Left ventricle myocardium inferior (tissue), 1 donor: ENCODE data around the gene SDC3. TPM values are rescaled to one million over a fixed set of nuclear protein-coding genes. Genes with fewer than 3 reads are reported as not detected.

Experiments used
- DNase-seq: peaks from one replicate; pipeline ENCODE4 v3.0.0-alpha.2; 2020
- H3K27ac ChIP-seq: fragments of 200-600 bp; replicated peaks from 2 replicates; pipeline ENCODE4 v1.8.0; 2021
- H3K27me3 ChIP-seq: fragments of 200-600 bp; 2 replicates; pipeline ENCODE4 v1.8.0; 2021; ENCODE audit warnings: low read depth
- H3K36me3 ChIP-seq: fragments of 200-600 bp; 2 replicates; pipeline ENCODE4 v1.8.0; 2021
- H3K4me1 ChIP-seq: fragments of 200-600 bp; 2 replicates; pipeline ENCODE4 v1.8.0; 2021
- H3K4me3 ChIP-seq: fragments of 200-600 bp; 2 replicates; pipeline ENCODE4 v1.8.0; 2021; ENCODE audit warnings: mild to moderate bottlenecking, moderate library complexity
- H3K9me3 ChIP-seq: fragments of 200-600 bp; replicated peaks from 2 replicates; pipeline ENCODE4 v1.8.0; 2021
- intact Hi-C: fragments of 100-400 bp; cut with micrococcal nuclease; formaldehyde crosslinking; loops from one replicate; pipeline ENCODE4 v1.11.0; 2022
- total RNA-seq: library from RNA; stranded (reverse); fragmentation: NEBNext Ultra II Directional; extraction: Animal tissue kit (Norgen Biotek cat#: 25700); gene quantifications from one replicate; pipeline ENCODE4 v1.2.1, GENCODE V29; 2021
- TF ChIP-seq, protein P1 (sequence below): fragments of 200-600 bp; IDR thresholded peaks from 2 replicates; pipeline ENCODE4 v1.8.0; 2021; ENCODE audit warnings: antibody characterized with exemption, mild to moderate bottlenecking, borderline replicate concordance
- donor health status: DM: no; HTN: yes; CAD: no; lungs with severe emphysema.

SDC3 gene
- total RNA-seq, 1 donor from 2014 or later = 25.3 TPM

- intact Hi-C loops = no loop called here
- Histone ChIP-seq H3K27ac (no peak overlapping the region), H3K36me3 (no peaks in the 10 kb centered on the region), H3K4me1 (peaks cover 42% of the 10 kb centered on the region), H3K9me3 (no peaks in the 10 kb centered on the region), H3K27me3 (no peaks in the 10 kb centered on the region), H3K4me3 (no peak overlapping the region)
- DNase-seq = no peak
- TF ChIP-seq, protein P1, sequence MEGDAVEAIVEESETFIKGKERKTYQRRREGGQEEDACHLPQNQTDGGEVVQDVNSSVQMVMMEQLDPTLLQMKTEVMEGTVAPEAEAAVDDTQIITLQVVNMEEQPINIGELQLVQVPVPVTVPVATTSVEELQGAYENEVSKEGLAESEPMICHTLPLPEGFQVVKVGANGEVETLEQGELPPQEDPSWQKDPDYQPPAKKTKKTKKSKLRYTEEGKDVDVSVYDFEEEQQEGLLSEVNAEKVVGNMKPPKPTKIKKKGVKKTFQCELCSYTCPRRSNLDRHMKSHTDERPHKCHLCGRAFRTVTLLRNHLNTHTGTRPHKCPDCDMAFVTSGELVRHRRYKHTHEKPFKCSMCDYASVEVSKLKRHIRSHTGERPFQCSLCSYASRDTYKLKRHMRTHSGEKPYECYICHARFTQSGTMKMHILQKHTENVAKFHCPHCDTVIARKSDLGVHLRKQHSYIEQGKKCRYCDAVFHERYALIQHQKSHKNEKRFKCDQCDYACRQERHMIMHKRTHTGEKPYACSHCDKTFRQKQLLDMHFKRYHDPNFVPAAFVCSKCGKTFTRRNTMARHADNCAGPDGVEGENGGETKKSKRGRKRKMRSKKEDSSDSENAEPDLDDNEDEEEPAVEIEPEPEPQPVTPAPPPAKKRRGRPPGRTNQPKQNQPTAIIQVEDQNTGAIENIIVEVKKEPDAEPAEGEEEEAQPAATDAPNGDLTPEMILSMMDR = no peak
Observed at GRCh38 chr1:30899577-30900389, 8.8 kb downstream of the SDC3 start.

- Histone ChIP-seq H3K27me3 (no peaks in the 10 kb centered on the region), H3K9me3 (no peaks in the 10 kb centered on the region), H3K4me1 (peaks cover 37% of the 10 kb centered on the region), H3K4me3 (no peak overlapping the region), H3K27ac (no peak overlapping the region), H3K36me3 (no peaks in the 10 kb centered on the region)
- TF ChIP-seq, protein P1 = no peak
- DNase-seq = no peak
- intact Hi-C loops = no loop called here
Observed at GRCh38 chr1:30898031-30898815, 10.3 kb downstream of the SDC3 start.

- no peaks in the 10 kb centered on the region for H3K36me3 ChIP-seq
- H3K4me3 ChIP-seq = no peak overlapping the region
- TF ChIP-seq, protein P1 = no peak
- intact Hi-C loops = no loop called here
- no peaks in the 10 kb centered on the region for H3K9me3 ChIP-seq
- H3K27ac ChIP-seq = no peak overlapping the region
- peaks cover 36% of the 10 kb centered on the region for H3K4me1 ChIP-seq
- no peak for DNase-seq
- no peaks in the 10 kb centered on the region for H3K27me3 ChIP-seq
Observed at GRCh38 chr1:30896905-30897304, 11.7 kb downstream of the SDC3 start.

DNA sequence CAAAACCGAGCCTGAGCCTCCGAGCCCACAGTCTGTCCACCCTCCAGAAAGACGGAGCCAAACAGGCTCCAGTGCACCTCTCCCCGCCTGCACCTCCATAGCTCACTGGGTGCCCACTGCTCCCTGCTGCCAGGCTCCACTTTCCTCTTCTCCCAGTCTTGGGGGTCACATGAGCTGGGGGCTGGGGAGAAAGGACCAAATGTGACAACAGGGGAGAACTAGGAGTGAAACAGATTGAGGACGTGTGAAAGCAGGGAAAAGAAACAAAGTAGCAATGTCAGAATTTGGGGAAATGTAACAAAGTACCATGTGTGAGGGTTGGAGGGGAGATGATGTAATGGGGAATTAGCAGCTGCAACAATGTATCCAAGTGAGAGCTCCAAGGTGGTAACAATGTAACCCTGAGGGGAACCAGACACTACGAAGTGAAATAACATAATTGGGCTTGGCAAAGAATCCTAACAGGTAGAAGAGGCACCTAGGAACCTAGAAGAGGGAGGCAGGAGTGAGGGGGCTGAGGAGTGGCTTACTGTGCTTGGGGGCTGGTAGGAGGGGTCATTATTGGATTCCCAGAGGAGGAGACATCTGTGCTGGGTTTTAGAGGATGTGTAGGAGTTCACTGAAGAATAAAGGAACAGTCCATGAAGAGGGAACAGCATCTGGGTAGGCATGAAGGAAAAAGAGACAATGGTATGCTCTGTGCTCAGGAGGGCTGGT lies 12.5 kb downstream of the SDC3 start:
- no peak overlapping the region for H3K4me3 ChIP-seq
- intact Hi-C loops = no loop called here

More for the DNA sequence above, 12.5 kb downstream of the SDC3 start:
- H3K27ac ChIP-seq = no peak overlapping the region
- no peak for DNase-seq
- TF ChIP-seq, protein P1 = no peak
- H3K36me3 ChIP-seq = no peaks in the 10 kb centered on the region
- no peaks in the 10 kb centered on the region for H3K9me3 ChIP-seq
- peaks cover 36% of the 10 kb centered on the region for H3K4me1 ChIP-seq
- H3K27me3 ChIP-seq = no peaks in the 10 kb centered on the region
